GM12801 (cell line): Measurements from ENCODE around the gene IL22RA1.

Source experiments
- CTCF ChIP-seq: IDR thresholded peaks from one replicate; pipeline ENCODE4 v1.5.1; 2011; ENCODE audit warnings: control low read depth; ENCODE audit not compliant: insufficient read length; ENCODE audit errors: extremely low read depth

Gene IL22RA1

DNA sequence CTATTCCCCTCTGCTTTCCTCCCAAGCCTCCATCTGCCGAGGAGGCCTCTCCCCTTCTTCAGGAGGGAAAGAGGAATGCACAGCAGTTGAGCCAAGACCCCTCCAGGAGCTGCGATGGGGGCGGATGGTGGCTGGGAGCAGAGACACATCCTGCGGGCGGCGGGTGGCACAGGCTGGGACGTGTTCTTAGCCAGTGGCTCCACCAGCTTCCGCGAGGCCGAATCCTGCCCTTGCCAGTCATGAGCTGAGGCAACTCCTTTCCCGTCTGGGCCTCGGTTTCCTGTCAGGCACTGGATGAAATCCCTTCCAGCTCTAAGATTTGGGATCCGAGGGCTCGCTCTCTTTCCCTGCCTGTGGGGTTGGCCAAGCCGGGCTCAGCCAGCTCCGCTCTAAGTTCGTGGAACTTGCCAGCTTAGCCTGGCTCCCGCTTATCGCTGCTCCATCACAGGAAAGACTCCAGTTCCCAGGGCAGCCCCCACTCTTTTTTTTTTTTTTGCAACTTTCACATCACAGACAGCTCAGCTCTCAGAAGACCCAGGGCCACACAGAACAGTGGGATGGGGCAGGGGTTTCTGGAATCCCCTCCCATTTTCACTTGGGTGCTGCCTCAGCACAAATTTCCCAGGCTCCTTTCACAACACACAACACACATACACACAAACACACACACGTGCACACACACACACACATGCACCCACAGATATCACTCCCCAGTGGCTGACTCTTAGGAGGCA lies 31.5 kb downstream of the IL22RA1 start:
- TF ChIP-seq CTCF: no peak

- TF ChIP-seq CTCF: no peak
Measured at GRCh38 chr1:24110642-24111261, 32.2 kb downstream of the IL22RA1 start.

- no peak for TF ChIP-seq CTCF
Measured at GRCh38 chr1:24109686-24110475, 33.1 kb downstream of the IL22RA1 start.

DNA sequence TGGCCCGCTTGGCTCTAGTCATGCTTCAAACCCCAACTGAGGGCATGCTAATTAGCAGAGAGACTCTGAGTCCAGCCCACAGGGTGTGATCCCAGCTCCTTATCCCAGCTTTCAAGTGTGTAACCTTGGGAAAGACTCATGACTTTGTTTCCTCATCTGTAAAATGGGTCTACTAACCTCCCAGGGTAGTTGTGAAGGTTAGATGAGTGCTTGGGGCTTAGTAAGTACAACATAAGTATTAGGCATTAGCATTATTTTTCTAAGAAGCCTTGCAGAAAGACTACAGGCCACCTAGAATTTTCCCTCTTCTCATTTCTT lies 33.8 kb downstream of the IL22RA1 start:
- no peak for TF ChIP-seq CTCF

DNA sequence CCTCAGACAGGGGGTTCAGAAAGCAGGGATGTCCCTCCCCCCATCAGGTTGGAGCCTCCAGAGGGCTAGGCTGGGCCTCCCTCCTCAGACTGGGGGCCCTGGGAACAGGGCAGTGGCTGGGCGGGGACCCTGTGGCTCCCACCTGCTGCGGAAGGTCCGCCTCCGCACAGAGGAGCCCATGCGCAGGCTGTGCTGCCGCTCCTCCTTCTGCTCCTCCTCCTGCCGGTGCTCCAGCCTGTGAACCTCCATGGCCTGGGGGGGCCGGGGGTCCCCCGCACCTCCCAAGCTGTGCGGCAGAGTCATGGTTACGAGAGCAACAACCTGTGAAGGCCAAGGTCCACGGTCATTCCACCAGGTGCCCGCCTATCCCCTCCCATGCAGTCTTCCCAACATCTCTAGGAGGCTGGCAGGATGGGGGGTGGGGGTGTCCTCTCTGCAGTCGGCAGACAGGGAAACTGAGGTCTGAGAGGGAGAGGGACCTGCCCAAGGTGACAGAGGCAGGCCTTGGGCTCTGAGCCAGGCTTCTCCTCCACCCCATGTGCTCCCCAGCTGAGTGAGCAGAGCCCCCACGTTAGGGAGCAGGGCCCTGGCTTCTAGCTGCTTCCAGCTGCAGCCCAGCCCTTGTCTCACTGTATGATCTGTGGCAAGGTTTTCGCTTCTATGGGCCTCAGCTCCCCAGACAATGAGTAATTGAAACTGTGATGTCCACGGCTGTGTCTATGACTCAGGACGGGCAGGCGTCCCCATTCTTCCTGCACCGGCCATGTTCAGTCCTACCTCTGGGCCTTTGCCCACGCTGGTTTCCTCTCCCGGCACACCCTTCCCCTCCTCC lies 34.4 kb downstream of the IL22RA1 start:
- no peak for TF ChIP-seq CTCF

- no peak for TF ChIP-seq CTCF
Measured at GRCh38 chr1:24107462-24108138, 35.3 kb downstream of the IL22RA1 start.
